Loucy (cell line): Measurements from ENCODE around the gene KIF26A.

Experiments used
- EZH2phosphoT487 ChIP-seq: fragments of 200-600 bp; IDR thresholded peaks from 2 replicates; pipeline ENCODE4 v1.6.1; 2018; ENCODE audit warnings: antibody characterized with exemption, mild to moderate bottlenecking, moderate library complexity, borderline replicate concordance
- TF ChIP-seq, protein P1 (sequence below): fragments of 200-600 bp; sonication (generic); conservative IDR thresholded peaks from 2 replicates; pipeline ENCODE4 v1.5.1; 2014; ENCODE audit warnings: mild to moderate bottlenecking, antibody characterized with exemption, low read length

GRCh38 chr14:104152686-104153393 is 14.5 kb downstream of the KIF26A start:
- TF ChIP-seq EZH2phosphoT487: no peak
- TF ChIP-seq, protein P1, sequence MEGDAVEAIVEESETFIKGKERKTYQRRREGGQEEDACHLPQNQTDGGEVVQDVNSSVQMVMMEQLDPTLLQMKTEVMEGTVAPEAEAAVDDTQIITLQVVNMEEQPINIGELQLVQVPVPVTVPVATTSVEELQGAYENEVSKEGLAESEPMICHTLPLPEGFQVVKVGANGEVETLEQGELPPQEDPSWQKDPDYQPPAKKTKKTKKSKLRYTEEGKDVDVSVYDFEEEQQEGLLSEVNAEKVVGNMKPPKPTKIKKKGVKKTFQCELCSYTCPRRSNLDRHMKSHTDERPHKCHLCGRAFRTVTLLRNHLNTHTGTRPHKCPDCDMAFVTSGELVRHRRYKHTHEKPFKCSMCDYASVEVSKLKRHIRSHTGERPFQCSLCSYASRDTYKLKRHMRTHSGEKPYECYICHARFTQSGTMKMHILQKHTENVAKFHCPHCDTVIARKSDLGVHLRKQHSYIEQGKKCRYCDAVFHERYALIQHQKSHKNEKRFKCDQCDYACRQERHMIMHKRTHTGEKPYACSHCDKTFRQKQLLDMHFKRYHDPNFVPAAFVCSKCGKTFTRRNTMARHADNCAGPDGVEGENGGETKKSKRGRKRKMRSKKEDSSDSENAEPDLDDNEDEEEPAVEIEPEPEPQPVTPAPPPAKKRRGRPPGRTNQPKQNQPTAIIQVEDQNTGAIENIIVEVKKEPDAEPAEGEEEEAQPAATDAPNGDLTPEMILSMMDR: no peak
